HG02981 (cell line): ENCODE measurements around the gene SUMO1.

ENCODE experiments used
- ATAC-seq: cut with Tn5 transposase; IDR thresholded peaks from one replicate; pipeline ENCODE4 v1.9.1; 2021; ENCODE audit warnings: mild to moderate bottlenecking, moderate library complexity; ENCODE audit not compliant: unreplicated experiment

The SUMO1 gene

DNA sequence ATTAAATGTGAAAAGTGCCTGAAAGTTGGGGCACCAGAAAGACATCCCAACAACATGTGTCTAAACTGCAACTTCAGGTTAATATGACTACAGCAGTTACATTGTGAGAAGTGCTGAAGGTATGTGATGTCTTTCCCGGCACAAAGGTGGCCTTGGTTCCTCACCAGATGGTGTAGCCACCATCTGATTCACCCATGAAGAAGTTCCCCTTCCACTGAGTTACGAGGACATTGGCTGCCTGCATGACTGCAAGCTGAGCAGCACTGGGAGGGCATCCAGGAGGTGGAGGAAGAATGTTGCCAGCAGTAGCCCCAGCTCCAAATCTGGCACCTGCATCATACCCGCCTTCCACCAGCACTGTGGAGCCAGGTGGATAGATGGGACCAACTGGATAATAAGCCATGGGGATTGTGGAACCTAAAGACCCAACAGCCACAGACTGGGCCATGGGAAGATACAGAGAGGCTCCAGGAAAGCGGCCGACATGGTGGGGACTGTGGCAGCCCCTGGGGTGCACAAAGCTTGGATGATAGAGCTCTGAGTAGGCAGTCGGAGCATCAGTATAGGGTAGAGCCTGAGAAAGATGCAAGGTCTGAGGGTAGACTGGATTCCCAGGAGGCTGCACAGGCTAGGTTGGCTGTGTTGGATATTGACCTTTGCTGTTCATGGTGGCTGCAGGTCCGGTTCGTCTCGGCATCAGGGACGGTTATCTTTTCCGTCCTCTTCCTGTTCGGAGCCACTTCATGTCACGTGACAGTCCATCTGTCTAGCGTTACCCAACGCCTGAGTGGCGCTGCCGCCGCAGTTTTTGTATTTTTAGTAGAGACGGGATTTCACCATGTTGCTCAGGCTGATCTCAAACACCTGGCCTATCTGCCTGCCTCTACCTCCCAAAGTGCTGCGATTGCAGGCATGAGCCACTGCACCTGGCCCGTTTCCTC, 36.9 kb downstream of the SUMO1 start:
- no peak for ATAC-seq

DNA sequence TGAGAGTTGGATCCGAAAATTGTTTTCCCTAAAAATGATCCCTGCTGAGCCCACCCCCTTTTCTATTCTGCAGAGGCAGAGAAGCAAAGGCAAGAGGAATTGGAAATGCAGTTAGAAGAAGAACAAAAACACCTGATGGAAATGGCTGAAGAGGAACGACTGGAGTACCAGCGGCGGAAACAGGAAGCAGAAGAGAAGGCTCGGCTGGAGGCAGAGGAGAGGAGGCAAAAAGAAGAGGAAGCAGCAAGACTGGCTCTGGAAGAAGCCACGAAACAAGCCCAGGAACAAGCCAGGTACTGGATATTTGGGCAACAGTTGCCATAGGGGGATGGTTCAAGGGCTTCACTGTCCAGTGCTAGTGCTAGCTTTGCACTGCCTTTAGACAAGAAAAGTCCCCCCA, 41.7 kb downstream of the SUMO1 start:
- no peak for ATAC-seq

DNA sequence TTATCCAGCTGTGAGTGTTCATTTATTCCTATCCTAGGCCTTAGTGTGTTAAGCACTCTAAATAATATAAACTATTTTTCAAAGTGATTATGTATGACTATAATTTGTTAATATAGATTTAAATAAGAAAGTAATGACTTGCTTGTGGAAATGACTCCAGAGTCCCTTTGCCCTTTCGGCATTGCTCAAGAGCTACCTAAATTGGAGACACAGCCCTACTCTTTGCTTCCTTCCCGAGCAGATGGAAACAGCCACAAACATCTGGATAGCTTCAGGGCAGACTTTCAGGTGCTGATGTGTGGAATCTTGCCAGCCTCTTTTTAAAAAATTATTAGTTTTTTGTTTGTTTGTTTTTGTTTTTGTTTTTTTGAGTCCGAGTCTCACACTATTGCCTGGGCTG, 44.0 kb downstream of the SUMO1 start:
- ATAC-seq: no peak

DNA sequence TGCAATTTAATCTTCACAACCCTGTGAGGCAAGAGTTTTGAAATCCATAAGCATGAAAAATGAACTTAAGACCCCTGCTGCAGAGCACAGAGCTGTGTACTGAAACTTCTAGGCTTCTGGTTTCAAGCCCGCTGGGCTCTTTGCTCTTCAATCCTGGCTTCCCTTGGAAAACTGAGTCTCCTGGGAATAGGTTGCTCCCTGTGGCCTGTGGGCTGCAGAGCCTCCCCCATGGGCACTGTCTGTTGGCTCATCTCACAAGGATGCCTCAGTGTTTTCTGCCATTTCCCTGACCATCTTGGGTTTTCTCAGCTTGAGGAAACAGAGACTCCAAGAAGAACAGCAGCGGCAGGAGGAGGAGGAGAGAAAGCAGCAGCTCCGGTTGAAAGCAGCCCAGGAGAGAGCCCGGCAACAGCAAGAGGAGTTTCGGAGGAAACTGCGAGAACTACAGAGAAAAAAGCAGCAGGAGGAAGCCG, 44.5 kb downstream of the SUMO1 start:
- no peak for ATAC-seq

DNA sequence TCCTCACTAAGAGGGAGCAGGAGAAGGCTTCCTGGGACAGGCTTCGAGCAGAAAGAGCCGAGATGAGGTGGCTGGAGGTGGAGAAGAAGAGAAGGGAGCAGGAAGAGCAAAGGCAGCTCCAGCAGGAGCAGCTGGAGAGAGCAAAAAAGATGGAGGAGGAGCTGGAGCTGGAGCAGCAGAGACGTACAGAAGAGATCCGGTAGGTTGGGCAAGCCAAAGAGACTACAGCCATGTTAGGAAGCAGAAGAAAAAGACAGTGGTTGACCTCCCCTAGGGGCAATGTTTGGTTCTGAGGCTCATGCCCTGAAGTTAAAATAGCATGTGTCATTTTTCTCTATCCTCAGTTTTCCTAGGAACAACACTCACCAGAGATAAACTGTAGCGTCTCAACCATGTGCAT, 45.1 kb downstream of the SUMO1 start:
- ATAC-seq: no peak

DNA sequence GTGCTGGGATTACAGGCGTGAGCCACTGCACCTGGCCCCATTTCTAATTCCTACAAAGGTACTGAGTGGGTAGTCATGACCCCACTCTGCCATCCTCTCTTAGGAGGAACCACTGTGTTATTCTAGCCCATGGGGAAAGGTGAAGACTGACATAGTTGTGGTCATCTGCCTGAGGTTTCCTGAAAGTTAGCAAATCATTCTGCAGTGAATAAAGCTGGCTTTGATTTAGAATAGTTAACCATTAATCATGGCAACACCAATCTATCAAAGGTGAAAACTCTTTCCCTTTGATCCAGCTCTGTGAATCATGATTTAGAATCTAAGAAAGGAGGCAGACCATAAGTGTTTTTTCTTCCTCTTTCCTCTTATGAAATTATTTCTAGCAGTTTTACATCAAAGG, 50.8 kb downstream of the SUMO1 start:
- ATAC-seq: no peak

DNA sequence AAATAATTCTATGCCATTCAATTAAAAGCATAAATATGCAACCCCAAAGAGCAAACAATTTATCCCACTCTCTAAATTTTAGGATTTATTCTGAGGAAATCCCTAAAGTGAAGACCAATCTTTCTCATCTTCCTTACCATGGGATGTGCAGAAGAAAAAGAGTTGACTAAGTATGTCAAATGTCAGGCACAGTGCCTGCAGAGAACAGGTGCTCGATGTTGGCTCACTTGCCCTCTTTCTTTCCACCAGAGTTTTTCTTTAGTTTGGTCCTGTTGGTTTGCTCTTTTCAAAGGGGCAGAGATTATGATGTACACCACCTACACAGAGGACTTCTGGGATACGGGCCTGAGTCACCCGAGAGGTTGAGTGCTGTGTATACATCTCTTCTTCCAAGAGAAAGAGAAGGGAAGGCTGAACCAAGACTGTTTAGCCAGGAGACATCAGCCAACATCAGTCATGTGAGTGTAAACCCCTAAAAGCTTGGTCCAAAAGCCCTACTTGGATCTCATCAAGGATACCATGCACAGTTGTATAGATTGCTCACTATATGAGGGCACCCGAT, 51.7 kb downstream of the SUMO1 start:
- no peak for ATAC-seq

DNA sequence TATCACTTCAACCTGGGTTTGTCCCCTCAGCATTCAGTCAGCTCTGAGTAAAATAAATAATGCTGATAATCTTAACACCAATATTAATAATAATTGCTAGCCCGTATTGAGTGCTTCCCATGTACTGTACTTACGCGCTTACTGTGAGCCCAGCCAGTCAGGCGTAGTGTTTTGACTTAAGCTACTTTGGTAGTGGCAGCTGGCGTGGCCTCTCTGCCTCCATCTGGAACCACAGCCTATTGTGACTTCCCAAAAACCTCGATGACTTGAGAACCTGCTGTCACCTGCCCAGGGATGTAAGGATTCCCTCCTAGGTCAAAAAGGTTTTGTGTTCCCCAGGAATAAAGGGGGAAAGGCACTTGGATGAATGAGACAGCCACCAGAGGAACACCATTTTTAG, 53.2 kb downstream of the SUMO1 start:
- ATAC-seq: no peak

DNA sequence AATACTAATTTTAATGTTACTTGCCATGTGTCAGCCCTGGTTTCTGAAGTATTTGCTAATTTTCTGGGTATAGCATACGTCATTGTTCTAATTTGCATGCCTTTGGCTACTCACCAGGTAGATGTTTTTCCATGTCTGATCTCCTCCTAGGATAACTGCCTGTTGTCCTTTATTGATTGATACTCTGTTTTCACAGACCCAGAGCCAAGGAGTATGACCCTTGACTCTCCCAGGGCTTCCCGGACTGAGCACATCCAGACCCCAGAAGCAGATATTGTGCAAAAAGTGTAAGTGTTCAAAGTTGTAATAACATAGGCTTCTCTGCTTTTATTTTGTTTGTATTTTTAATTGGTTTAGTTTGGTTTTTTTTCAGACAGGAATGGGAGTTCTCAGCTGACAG, 53.8 kb downstream of the SUMO1 start:
- ATAC-seq: no peak

DNA sequence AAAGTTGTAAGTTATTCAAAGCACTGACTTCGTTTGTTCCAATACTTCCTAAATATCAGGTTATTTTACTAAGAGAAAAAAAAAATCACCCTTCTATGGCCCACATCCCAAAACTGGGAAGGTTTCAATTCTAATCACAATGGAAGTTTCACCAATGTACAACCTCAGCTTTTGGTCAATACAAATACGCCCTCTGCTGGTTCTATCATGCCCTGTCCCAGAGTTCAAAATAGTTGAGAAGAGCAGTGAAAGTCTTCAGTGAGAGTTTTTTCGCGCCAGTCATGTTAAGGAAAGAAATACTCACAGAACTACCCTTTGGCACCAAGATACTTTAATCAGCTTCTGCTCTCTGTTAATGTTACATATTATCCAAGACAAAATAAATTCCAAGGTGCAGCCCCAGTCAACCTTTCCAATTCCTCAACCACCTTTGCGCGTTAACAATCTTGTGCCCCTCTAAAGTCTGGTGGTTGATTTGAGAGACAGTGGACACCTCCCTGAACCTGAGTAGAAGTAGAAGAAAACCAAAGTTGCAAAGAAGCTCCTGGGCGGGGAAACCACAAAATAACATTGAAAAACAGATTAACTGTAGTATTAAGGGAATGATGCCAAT, 59.9 kb downstream of the SUMO1 start:
- ATAC-seq: no peak

DNA sequence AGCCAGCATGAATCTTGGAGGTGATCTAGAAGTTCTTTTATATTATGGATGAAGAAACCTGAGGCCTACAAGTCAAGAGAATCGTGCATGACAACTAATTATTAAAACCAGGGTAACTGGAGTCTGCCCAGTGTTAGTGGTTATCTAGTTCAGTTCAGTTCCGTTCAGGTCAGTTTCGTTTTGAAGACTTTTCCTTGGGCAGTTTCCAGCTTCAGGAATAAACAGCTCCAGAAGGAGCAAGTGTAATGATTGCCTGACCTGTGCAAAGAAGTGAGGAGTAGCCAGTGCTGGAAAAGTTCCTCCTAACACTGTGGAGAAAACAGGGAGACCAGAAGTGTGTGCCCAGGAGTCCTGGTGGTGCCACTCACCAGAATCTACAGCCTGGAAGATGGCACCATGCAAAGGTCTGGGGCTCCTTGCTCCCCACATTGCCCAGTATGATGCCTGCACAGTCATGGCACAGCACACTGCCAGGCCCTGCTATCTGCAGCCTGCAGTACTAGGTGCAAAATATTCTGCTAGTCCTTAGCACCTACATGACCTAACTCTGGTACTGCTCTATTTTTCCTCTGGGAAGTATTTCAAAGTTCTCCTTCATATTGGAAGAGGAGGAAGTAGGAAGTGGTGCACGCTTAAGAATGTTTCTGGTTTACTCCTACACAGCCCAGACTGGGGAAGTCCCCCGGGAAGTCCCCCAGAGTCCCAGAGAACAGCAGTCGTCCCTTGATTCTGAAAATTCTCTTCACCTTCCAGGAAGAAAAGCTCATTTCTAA, 65.8 kb downstream of the SUMO1 start:
- ATAC-seq: no peak

DNA sequence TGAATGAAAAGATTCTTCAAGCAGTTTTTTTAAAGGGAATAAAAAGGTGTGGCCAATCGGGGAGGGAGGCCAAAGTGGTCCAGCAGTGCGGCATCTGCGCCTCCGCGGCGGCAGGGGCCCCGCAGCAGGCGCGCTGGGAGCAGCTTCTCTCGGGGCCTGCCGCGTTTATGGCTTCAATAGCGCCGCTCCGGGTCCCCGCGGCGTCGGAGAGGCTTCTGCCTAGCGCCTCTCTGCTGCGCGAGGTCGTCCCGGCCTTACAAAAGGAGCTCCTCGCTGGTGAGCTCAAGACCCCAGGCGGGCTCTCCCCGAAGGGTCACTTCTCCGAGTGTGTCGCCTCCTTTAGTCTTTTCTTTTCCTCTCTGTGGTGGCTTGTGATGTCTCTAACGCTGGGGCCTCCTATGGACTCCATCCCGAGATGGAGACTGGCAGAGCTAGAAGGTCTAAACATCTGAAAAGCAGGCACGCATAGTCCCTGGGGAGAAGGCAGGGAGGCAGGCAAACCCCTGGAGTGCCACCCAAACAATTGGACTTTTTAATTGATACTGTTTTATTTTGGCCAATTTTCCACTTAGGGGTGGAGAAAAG, 67.1 kb downstream of the SUMO1 start:
- ATAC-seq: no peak

DNA sequence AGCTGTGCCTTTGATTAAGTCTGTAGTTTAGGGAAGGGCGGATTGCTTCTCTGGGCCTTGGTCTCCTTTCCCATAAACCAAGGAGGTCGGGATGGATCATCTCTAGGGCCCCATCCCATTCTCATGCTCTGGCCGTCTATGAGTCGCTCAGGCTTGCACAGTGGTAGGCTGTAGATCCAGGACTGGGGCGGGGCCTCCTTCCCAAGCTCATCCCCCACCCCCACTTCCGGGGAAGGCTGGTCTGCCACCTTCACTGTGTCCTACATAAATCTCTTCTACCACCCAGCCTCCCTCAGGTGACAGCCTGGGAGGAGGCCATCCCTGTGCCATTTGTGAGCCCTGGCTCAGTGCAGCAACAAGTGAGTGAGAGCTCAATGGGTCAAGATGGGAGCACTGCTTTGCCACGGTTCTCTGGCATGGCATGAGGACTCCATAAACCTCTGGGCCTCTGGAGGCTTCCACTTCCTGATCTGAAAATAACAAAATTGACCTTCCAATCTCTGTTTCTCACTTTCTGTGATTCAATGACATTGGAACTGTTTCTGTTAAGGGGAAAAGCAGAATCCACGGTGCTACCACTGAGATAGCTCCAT, 68.5 kb downstream of the SUMO1 start:
- ATAC-seq: no peak

DNA sequence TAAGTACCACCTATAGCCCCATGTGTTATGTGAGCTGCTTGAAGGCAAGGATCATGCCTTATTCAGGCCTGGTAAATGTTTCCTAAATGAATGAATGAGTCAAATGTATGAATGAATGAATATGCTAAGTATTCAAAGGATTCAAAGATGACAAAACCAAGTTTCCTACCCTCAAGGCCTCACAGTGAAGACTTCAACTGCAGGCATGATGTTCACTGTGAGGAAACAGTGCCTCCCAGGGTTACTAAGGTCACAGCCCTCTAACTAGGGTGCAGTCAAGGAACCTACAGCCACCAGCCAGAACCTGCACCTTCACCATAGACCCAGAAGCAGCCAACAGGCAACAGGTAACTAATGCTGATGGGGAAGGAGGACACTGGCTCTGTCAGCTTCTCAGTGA, 69.3 kb downstream of the SUMO1 start:
- ATAC-seq: no peak

DNA sequence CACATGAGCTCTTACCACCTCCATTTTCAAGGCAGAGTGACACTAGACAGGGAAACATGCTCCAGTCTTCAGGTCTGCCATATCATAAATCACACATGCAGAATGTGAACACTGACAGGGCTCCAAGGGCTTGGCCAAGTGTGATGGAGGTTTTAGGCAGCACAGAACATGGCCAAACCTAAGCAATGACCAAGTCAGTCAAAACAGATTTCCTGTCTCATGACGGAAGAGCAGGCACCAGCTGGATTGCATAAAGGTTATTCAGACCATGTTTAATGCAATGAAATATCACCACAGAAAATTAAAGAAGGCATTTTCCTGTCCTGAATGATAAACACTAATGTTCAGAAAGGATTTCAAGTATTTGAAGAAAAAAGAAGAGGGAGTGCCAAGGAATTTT, 72.5 kb downstream of the SUMO1 start:
- ATAC-seq: no peak

DNA sequence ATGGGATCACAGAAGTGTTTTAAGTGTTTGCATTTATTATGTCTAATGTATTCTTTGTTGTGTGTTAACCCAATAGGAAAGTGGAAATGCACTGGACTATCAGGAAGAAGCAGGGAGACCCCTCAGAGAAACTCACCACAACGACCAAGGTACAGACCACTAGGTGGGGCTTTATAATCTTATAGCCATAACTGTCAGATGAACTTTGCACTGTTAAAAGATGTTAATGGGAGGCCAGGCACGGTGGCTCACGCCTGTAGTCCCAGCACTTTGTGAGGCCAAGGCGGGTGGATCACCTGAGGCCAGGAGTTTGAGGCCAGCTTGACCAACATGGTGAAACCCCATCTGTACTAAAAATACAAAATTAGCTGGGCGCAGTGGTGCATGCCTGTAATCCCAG, 73.2 kb downstream of the SUMO1 start:
- ATAC-seq: no peak

DNA sequence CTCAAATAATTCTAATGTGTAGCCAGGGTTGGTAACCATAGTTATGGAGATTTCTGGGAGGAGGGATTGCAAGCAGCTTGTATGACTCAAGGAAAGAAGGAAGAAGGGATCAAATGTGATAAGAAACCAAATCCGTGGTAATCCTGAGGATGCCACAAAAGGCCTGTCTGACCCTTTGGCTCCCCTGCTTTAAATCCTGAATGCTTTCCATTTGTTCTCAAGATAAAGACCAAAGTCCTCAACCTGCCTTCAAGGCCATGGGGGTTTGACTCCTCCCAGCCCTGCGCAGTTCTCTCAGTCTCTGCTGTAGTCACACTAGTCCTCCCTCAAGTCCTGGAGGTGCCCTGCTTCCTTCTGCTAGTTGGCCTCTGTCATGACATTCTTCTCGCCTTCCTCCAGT, 74.0 kb downstream of the SUMO1 start:
- no peak for ATAC-seq

DNA sequence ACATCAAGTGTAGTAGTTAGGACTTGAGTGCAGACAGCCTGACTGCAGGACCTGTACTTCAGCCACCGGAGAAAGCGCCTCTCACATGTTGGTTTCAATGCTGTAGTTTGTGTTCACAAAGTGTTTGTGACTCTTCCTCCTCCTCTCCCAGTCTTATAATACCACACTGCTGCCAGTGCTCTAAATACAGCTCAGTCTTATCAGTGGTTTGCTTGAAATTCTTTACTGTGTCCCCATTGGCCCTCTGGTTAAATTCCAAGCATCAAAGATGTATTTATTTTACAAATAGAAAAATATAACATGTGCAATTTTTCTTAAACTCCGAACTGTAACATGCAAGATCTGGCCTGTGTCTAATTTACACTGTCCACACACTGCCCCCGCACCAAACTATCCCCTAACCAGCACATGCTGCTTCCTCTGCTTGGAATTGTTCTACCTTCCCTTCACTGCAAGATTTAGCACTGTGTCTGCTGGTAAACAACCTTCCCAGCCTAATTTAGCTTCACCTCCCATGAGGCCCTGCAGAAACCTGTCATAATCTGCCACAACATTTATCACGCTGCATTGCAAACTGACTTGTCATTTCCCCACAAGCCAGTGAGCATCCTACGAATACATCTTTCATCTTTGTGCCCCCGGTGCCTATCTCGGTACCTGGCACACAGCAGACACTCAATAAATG, 77.1 kb downstream of the SUMO1 start:
- ATAC-seq: no peak

DNA sequence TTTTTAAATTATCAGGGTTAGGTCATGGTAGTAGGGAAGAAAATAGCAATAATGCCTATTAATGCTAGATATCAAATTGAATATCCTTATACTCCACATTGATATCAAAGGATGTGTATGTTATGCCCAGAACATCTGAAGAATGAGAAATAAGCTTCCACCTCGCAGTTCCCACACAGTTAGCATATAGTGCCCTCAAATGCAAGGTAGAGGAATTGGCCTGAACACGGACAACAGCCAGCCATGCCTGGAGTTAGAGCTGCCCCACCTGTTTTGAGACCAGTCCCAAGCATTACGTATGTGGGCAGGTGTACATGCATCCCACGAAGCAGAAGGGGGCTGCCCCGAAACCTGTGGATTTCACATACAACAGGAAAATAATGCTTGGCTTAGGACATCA, 79.6 kb downstream of the SUMO1 start:
- no peak for ATAC-seq
